WTC11 (cell line): ENCODE results near the gene AKAP6. TPM values are rescaled to one million over a fixed set of nuclear protein-coding genes. Genes with fewer than 3 reads are reported as not detected.

Experiments
- ATAC-seq: fragments of 200-7000 bp; cut with Tn5 transposase; 2 replicates; pipeline ENCODE4 v1.10.0; 2021; ENCODE audit warnings: mild to moderate bottlenecking, moderate library complexity
- CTCF ChIA-PET: fragments of 300-600 bp; sonication (Branson Sonifier 250); formaldehyde crosslinking; loops from one replicate; lab custom pipeline; 2021; ENCODE audit warnings: antibody characterized with exemption; lab: Charles Lee
- POLR2A ChIA-PET: fragments of 350-600 bp; sonication (Branson Sonifier 250); formaldehyde crosslinking; loops from one replicate; lab custom pipeline; 2021; ENCODE audit warnings: antibody characterized with exemption; lab: Charles Lee
- DNase-seq: peaks from one replicate; pipeline ENCODE4 v3.0.0; 2021; ENCODE audit warnings: low spot score
- H3K27ac Mint-ChIP-seq: 2 replicates; pipeline ENCODE4 v1.8.0; 2021; ENCODE audit warnings: mixed read lengths
- H3K27me3 Mint-ChIP-seq: 2 replicates; pipeline ENCODE4 v1.8.0; 2021; ENCODE audit warnings: low read depth, mild to moderate bottlenecking, moderate library complexity, mixed read lengths
- H3K36me3 Mint-ChIP-seq: 2 replicates; pipeline ENCODE4 v1.8.0; 2021; ENCODE audit warnings: mixed read lengths
- H3K4me1 Mint-ChIP-seq: 2 replicates; pipeline ENCODE4 v1.8.0; 2022; ENCODE audit warnings: mixed read lengths
- H3K4me3 Mint-ChIP-seq: 2 replicates; pipeline ENCODE4 v1.8.0; 2021; ENCODE audit warnings: mild to moderate bottlenecking, moderate library complexity, mixed read lengths
- H3K9me3 Mint-ChIP-seq: 2 replicates; pipeline ENCODE4 v1.8.0; 2021; ENCODE audit warnings: mixed read lengths
- CBFB ChIP-seq: sonication (generic); formaldehyde crosslinking; IDR thresholded peaks from 2 replicates; pipeline ENCODE4 v1.8.1; 2022; ENCODE audit warnings: mild to moderate bottlenecking, low read depth, missing genetic modification reagents
- ESRRA ChIP-seq: sonication (generic); formaldehyde crosslinking; IDR thresholded peaks from 2 replicates; pipeline ENCODE4 v1.8.1; 2022; ENCODE audit warnings: mild to moderate bottlenecking, missing genetic modification reagents, borderline replicate concordance
- FOXK1 ChIP-seq: sonication (generic); formaldehyde crosslinking; IDR thresholded peaks from 2 replicates; pipeline ENCODE4 v1.8.0; 2022; ENCODE audit warnings: mild to moderate bottlenecking, moderate library complexity, missing genetic modification reagents
- RELA ChIP-seq: sonication (generic); formaldehyde crosslinking; IDR thresholded peaks from 2 replicates; pipeline ENCODE4 v1.8.1; 2022; ENCODE audit warnings: missing genetic modification reagents, mild to moderate bottlenecking, borderline replicate concordance
- SMAD4 ChIP-seq: sonication (generic); formaldehyde crosslinking; IDR thresholded peaks from 2 replicates; pipeline ENCODE4 v1.8.0; 2022; ENCODE audit warnings: mild to moderate bottlenecking, missing genetic modification reagents
- SOX15 ChIP-seq: fragments of 250-450 bp; sonication (Bioruptor Pico); IDR thresholded peaks from 2 replicates; pipeline ENCODE4 v1.9.0; 2021; ENCODE audit warnings: mild to moderate bottlenecking
- SP1 ChIP-seq: sonication (generic); formaldehyde crosslinking; conservative IDR thresholded peaks from 2 replicates; pipeline ENCODE4 v1.8.1; 2022; ENCODE audit warnings: missing genetic modification reagents
- ZNF121 ChIP-seq: sonication (generic); formaldehyde crosslinking; IDR thresholded peaks from 2 replicates; pipeline ENCODE4 v1.8.0; 2023; ENCODE audit warnings: missing genetic modification reagents
- ZNF263 ChIP-seq: sonication (generic); formaldehyde crosslinking; IDR thresholded peaks from 2 replicates; pipeline ENCODE4 v1.8.1; 2022; ENCODE audit warnings: low read depth, mild to moderate bottlenecking, moderate library complexity, missing genetic modification reagents
- ZNF396 ChIP-seq: fragments of 250-450 bp; sonication (Bioruptor Pico); IDR thresholded peaks from 2 replicates; pipeline ENCODE4 v1.8.0; 2021; ENCODE audit warnings: mild to moderate bottlenecking, moderate library complexity, borderline replicate concordance
- ZNF416 ChIP-seq: fragments of 250-450 bp; sonication (Bioruptor Pico); IDR thresholded peaks from 2 replicates; pipeline ENCODE4 v1.9.0; 2021; ENCODE audit warnings: mild to moderate bottlenecking, inconsistent platforms
- total RNA-seq: library from RNA; stranded (reverse); gene quantifications from 3 replicates; pipeline ENCODE4 v1.2.3, GENCODE V29; 2021
- TF ChIP-seq, protein P1 (sequence below): sonication (generic); formaldehyde crosslinking; IDR thresholded peaks from 2 replicates; pipeline ENCODE4 v1.8.0; 2023; ENCODE audit warnings: mild to moderate bottlenecking, missing genetic modification reagents
- TF ChIP-seq, protein P2 (sequence below): fragments of 250-450 bp; sonication (Bioruptor Pico); IDR thresholded peaks from 2 replicates; pipeline ENCODE4 v1.8.0; 2021; ENCODE audit warnings: mild to moderate bottlenecking
- TF ChIP-seq, protein P3 (sequence below): sonication (generic); formaldehyde crosslinking; IDR thresholded peaks from 2 replicates; pipeline ENCODE4 v1.8.1; 2023; ENCODE audit warnings: mild to moderate bottlenecking, missing genetic modification reagents, borderline replicate concordance
- TF ChIP-seq, protein P4 (sequence below): fragments of 250-450 bp; sonication (Bioruptor Pico); IDR thresholded peaks from 2 replicates; pipeline ENCODE4 v2.1.2; 2022; ENCODE audit warnings: mild to moderate bottlenecking, moderate library complexity

The AKAP6 gene
- total RNA-seq, 1 experiment from 2014 or later: 0.63 TPM

DNA sequence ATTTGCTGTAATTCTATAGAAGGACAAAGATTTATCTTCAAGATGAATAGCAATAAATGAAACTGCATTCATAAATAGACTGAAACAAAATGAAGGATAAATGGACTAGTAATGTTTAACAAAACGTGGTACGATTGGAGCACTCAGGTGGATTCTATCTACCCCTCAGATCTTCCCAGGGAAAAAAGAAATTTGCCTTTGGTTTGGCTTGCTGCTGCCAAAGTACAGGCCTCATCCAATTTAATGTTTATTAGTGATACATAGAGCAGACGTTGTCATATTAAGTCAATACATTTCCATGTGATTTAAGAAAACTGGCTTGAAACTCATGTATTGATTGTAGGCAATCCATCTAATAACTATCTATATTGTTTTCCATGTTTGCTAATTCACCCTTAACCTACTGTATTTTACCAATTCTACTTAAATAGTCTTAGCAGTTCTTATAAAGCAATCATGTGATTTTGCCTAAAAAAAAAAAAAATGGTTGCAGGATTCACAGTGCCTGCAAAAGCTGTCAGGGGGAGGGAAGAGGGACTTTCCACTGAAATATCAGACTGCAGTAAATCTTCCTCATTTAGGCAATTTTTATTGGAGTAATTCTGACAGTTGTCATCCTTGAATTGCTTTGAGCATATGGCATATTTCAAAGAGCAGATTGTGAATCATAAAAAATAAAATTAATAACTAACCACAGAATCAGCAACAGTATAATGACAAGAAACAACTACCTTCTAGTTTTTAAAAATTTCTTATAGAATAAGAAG, 367.4 kb downstream of the AKAP6 start (continued):
- TF ChIP-seq, protein P1, sequence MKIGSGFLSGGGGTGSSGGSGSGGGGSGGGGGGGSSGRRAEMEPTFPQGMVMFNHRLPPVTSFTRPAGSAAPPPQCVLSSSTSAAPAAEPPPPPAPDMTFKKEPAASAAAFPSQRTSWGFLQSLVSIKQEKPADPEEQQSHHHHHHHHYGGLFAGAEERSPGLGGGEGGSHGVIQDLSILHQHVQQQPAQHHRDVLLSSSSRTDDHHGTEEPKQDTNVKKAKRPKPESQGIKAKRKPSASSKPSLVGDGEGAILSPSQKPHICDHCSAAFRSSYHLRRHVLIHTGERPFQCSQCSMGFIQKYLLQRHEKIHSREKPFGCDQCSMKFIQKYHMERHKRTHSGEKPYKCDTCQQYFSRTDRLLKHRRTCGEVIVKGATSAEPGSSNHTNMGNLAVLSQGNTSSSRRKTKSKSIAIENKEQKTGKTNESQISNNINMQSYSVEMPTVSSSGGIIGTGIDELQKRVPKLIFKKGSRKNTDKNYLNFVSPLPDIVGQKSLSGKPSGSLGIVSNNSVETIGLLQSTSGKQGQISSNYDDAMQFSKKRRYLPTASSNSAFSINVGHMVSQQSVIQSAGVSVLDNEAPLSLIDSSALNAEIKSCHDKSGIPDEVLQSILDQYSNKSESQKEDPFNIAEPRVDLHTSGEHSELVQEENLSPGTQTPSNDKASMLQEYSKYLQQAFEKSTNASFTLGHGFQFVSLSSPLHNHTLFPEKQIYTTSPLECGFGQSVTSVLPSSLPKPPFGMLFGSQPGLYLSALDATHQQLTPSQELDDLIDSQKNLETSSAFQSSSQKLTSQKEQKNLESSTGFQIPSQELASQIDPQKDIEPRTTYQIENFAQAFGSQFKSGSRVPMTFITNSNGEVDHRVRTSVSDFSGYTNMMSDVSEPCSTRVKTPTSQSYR (CRISPR knock-in tag): no peak
- TF ChIP-seq, protein P2, sequence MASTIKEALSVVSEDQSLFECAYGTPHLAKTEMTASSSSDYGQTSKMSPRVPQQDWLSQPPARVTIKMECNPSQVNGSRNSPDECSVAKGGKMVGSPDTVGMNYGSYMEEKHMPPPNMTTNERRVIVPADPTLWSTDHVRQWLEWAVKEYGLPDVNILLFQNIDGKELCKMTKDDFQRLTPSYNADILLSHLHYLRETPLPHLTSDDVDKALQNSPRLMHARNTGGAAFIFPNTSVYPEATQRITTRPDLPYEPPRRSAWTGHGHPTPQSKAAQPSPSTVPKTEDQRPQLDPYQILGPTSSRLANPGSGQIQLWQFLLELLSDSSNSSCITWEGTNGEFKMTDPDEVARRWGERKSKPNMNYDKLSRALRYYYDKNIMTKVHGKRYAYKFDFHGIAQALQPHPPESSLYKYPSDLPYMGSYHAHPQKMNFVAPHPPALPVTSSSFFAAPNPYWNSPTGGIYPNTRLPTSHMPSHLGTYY (CRISPR knock-in tag): no peak
- TF ChIP-seq FOXK1 (CRISPR knock-in tag) (no peak), SP1 (CRISPR knock-in tag) (no peak), ESRRA (no peak), CBFB (no peak)
- TF ChIP-seq, protein P3, sequence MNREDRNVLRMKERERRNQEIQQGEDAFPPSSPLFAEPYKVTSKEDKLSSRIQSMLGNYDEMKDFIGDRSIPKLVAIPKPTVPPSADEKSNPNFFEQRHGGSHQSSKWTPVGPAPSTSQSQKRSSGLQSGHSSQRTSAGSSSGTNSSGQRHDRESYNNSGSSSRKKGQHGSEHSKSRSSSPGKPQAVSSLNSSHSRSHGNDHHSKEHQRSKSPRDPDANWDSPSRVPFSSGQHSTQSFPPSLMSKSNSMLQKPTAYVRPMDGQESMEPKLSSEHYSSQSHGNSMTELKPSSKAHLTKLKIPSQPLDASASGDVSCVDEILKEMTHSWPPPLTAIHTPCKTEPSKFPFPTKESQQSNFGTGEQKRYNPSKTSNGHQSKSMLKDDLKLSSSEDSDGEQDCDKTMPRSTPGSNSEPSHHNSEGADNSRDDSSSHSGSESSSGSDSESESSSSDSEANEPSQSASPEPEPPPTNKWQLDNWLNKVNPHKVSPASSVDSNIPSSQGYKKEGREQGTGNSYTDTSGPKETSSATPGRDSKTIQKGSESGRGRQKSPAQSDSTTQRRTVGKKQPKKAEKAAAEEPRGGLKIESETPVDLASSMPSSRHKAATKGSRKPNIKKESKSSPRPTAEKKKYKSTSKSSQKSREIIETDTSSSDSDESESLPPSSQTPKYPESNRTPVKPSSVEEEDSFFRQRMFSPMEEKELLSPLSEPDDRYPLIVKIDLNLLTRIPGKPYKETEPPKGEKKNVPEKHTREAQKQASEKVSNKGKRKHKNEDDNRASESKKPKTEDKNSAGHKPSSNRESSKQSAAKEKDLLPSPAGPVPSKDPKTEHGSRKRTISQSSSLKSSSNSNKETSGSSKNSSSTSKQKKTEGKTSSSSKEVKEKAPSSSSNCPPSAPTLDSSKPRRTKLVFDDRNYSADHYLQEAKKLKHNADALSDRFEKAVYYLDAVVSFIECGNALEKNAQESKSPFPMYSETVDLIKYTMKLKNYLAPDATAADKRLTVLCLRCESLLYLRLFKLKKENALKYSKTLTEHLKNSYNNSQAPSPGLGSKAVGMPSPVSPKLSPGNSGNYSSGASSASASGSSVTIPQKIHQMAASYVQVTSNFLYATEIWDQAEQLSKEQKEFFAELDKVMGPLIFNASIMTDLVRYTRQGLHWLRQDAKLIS (CRISPR knock-in tag): no peak

DNA sequence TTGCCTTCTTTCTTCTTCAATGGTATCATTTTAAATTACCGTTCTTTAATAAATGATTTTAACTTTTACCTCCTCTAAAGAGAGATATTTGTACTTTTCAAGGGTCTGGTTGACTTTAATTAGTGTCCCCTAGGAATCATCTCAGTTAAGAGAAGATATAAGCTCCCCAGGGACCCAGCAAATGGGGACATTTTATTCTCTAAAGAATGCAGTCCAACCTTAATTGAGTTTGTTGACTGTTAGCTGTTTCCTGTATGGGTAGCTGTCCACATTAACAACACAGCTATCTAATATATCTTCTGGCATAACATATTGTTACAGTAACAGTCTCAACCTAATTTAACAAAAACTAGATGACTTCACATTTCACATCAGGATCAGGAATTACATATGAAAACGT, 368.0 kb downstream of the AKAP6 start:
- ATAC-seq (no peak), DNase-seq (no peak)
- peaks cover 15% of the 10 kb centered on the region for H3K4me1 Mint-ChIP-seq
- H3K27ac Mint-ChIP-seq: no peak overlapping the region
- H3K4me3 Mint-ChIP-seq: no peak overlapping the region
- H3K9me3 Mint-ChIP-seq: 0 out of 2 replicates have a peak, but pooled peaks cover 5% of the 10 kb centered on the region
- POLR2A ChIA-PET: no interaction called here
- H3K27me3 Mint-ChIP-seq: no peaks in the 10 kb centered on the region
- TF ChIP-seq, protein P1 (CRISPR knock-in tag): no peak
- TF ChIP-seq RELA (CRISPR knock-in tag): no peak
- TF ChIP-seq SOX15 (CRISPR knock-in tag): no peak
- TF ChIP-seq ZNF416: no peak
- no peak for TF ChIP-seq ZNF121 (CRISPR knock-in tag)
- TF ChIP-seq ZNF263 (CRISPR knock-in tag): no peak
- TF ChIP-seq, protein P4, sequence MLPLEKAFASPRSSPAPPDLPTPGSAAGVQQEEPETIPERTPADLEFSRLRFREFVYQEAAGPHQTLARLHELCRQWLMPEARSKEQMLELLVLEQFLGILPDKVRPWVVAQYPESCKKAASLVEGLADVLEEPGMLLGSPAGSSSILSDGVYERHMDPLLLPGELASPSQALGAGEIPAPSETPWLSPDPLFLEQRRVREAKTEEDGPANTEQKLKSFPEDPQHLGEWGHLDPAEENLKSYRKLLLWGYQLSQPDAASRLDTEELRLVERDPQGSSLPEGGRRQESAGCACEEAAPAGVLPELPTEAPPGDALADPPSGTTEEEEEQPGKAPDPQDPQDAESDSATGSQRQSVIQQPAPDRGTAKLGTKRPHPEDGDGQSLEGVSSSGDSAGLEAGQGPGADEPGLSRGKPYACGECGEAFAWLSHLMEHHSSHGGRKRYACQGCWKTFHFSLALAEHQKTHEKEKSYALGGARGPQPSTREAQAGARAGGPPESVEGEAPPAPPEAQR: no peak
- TF ChIP-seq ZNF396 (CRISPR knock-in tag): no peak
- no peak for TF ChIP-seq SMAD4 (CRISPR knock-in tag)
- H3K36me3 Mint-ChIP-seq: no peaks in the 10 kb centered on the region
- CTCF ChIA-PET: no interaction called here
